Measurements from ENCODE around the gene ARHGAP19. TPM values are rescaled to one million over a fixed set of nuclear protein-coding genes. Genes with fewer than 3 reads are reported as not detected.

ARHGAP19 gene, protein sequence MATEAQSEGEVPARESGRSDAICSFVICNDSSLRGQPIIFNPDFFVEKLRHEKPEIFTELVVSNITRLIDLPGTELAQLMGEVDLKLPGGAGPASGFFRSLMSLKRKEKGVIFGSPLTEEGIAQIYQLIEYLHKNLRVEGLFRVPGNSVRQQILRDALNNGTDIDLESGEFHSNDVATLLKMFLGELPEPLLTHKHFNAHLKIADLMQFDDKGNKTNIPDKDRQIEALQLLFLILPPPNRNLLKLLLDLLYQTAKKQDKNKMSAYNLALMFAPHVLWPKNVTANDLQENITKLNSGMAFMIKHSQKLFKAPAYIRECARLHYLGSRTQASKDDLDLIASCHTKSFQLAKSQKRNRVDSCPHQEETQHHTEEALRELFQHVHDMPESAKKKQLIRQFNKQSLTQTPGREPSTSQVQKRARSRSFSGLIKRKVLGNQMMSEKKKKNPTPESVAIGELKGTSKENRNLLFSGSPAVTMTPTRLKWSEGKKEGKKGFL
- polyA plus RNA-seq (2013, experiment 1 of 2; ENCODE audit: insufficient read length), result 7.2 TPM
- polyA plus RNA-seq (2013, experiment 2 of 2; ENCODE audit: insufficient read length), result 7.6 TPM

- DNase-seq, result peak; percentile 98
Measured at GRCh38 chr10:97292097-97292861, at the start of gene ARHGAP19. ARHGAP19 (minus strand) TSS chr10:97292637; CDS start chr10:97292627, 10 bp downstream.

- DNase-seq, result no peak
Measured at GRCh38 chr10:97341416-97341815, 49.0 kb upstream of the ARHGAP19 start.

GRCh38 chr10:97338041-97338440 lies 45.6 kb upstream of the ARHGAP19 start:
- DNase-seq, result no peak

GRCh38 chr10:97336942-97337831 lies 44.8 kb upstream of the ARHGAP19 start:
- no peak for DNase-seq

DNA sequence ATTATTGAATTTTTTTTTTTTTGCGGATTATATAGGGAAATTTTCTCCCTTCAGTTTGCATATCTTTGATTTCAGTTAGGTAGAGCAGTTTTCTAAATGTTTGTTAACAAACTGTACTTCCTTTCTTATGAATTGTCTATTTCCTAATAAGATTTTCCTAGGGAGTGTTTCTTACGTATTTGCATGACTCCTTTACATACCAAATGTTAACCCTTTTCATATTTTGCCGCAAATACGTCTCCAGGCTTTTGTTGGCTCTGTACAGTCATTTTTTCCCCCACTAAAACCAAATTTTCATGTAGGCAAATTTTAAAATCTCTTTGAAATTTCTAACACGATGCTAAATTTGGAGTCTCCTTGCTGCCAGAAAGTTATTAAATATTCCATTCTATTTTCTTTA lies 44.0 kb upstream of the ARHGAP19 start:
- no peak for DNase-seq

GRCh38 chr10:97336006-97336405 lies 43.6 kb upstream of the ARHGAP19 start:
- DNase-seq, result no peak

DNA sequence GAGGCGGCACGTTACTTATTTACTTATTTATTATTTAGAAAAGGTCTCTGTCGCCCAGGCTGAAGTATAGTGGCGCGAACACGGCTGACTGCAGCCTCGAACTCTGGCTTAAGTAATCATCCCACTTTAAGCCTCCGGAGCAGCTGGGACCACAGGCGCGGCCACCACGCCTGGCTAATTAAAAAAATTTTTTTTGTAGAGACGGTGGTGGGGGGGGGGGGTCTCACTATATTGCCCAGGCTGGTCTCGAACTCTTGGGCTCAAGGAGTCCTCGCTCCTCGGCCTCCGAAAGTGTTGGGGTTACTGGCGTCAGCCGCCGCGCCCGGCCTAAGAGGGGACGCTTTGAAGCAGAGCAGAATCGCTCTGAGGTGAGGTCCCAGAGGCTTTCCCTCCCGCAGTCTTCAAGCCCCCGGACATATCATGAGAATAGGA lies 42.8 kb upstream of the ARHGAP19 start:
- no peak for DNase-seq

GRCh38 chr10:97334370-97335175 lies 42.1 kb upstream of the ARHGAP19 start, which contains the start of gene FRAT2:
FRAT2 (minus strand) TSS chr10:97334729; CDS start chr10:97334572, 157 bp downstream.
- peak; percentile 94 for DNase-seq

DNA sequence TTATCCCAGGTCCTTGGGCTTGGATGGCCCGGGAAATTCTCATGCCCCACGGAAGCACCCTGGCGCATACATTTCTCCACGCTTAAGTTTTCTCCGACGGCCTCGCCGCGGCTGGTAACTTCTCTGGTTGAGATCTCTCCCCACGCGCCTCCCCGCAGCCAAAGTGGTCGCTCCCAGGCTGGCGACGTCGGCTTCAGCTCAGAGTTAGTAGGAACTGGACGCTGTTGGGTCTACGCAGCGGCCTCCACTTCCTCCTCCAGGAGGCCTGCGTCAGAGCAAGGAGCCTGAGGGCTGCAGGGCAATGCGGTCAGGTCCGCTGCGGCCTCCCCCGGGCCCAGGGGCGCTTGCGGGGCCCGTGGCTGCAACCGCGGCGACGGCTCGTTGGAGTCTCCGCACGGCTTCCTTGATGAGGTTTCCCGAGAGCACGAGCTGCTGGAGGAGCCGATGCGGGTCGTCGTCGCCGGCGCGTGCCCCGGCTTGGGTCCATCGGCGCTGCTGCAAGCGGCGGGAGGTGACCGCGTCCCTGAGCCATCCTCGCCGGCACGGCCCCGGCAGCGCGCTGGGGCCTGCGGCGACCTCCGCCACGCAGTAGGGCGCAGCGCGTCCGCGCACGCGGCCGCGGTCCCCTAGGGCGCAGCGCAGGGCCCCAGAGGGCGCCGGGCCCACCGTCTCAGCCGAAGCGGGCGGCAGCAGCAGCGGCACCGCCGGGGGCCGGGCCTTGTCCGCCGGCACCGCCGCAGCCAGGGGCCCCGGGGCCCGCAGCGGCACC lies 41.3 kb upstream of the ARHGAP19 start:
- peak; percentile 21 for DNase-seq

GRCh38 chr10:97333351-97333600 lies 40.8 kb upstream of the ARHGAP19 start:
- peak; percentile 43 for DNase-seq

- peak; percentile 79 for DNase-seq
Measured at GRCh38 chr10:97332591-97333350, 40.3 kb upstream of the ARHGAP19 start.

- DNase-seq, result no peak
Measured at GRCh38 chr10:97331153-97331703, 38.8 kb upstream of the ARHGAP19 start.

- DNase-seq, result no peak
Measured at GRCh38 chr10:97329766-97330165, 37.3 kb upstream of the ARHGAP19 start.

DNA sequence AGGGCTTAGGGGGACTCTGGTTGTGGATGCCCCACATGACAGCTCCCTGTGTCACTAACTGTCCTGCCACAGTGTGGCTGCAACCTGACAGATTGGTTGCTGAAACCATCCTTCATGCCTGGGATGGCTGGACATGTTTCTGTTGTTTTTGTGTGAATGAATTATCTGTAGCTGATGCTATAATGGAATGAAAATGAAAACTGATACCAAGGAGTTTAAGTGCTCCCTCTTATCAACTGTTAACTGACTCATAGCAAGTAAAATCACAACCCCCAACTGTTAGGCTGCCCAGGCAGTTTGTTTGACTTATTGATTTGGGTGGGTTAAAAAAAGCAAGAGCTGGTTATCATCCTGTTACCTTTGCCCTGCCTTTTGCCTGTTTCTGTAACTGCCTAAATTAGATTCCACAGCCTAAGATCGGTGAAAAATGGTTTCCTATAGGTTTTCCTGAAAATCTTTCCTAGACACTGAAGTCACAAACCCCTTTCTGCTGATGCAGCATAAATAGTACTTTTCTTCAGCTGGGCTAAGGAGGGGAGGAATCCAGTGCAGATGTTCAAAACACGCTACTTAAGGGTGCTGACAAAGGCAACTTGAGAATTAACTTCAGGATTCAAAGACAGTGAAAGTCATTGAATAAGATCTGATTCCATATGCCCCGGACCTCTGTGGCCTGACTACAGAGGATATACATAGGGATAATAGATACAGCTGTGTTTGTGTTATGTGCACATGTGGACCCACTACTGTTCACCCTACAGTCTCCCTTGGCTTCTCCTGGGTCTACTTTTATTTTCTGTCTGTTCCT lies 36.4 kb upstream of the ARHGAP19 start:
- DNase-seq, result no peak

DNA sequence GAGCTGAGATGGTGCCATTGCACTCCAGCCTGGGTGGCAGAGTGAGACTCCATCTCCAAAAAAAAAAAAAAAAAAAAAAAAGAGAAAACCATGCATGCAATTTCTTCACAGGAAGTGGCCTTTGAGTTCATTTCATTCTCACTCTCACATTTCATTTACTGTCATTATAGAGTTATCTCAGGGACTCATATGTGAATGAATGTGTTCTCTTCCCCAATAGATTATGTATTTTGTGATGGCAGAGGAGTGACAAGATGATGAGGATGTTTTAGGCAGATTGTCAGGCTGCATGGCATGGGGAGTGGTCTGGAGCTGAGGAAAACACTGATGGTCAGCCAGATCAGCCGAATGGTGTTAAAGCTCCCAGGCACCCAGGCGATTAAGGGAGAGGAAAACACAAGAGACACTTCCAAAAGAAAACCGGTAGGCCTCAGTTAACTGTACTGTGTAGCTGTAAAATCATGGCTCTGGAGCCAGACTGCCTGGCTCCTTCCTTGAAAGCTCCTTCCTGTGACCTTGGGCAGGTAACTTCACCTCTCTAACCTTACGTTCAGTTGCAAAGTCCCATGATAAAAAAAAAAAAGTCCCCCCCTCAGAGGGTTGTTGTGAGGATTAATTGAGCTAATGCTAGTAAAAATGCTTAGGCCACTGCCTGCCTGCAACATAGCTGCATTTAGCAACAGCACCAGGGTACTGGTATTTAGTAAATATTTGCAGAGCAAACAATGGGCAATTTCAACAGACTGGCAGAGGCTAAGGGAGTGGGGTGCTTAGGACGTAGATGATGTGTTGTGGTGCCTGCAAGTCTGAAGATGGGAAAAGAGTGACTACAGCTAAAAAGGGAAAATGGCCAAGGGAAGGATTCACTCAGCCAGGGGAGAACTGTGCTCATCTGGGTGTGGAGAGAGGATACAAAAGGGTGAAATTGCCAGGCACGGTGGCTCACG lies 35.2 kb upstream of the ARHGAP19 start:
- no peak for DNase-seq

GRCh38 chr10:97325754-97326153 lies 33.3 kb upstream of the ARHGAP19 start:
- no peak for DNase-seq

DNA sequence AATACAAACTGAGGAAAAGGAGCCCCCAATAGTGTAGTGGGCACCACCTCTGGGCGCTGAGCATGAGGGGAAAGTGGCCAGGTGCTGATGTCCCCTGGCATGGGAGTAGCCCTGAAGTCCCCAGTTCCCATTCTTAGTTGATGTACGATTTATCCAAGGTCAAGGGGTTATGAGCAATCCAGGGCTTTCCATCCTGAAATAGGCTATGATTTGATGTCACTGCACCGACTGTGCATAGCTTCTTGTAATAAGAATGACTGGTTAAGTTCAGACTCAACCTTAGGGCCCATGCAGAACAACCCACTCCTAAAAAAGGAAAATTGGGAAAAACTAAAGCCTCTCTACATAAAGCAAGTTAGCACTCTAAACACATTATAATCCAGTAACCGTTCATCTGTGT lies 31.1 kb upstream of the ARHGAP19 start:
- no peak for DNase-seq

- DNase-seq, result no peak
Measured at GRCh38 chr10:97321804-97322190, 29.4 kb upstream of the ARHGAP19 start.
